Cardiac muscle cell (in vitro differentiated cells and primary cell): ENCODE measurements around the gene ZNF467. TPM values are rescaled to one million over a fixed set of nuclear protein-coding genes. Genes with fewer than 3 reads are reported as not detected.

Experiments
- DNase-seq, 2 donors: peaks; one replicate each; pipeline versions ENCODE4 v3.0.0 to v3.0.0-alpha.2; 2010 to 2017; ENCODE audit warnings: low read depth in 1 of 2, low spot score in 1 of 2
- H3K27ac ChIP-seq: fragments of 200-600 bp; sonication (generic); 2 replicates; pipeline ENCODE4 v1.5.1; 2016
- H3K27me3 ChIP-seq: fragments of 200-600 bp; sonication (generic); 2 replicates; pipeline ENCODE4 v1.6.0; 2016; ENCODE audit warnings: control low read depth
- H3K36me3 ChIP-seq: fragments of 200-600 bp; sonication (generic); 2 replicates; pipeline ENCODE4 v1.5.1; 2016; ENCODE audit warnings: control low read depth
- H3K4me1 ChIP-seq: fragments of 200-600 bp; sonication (generic); 2 replicates; pipeline ENCODE4 v1.8.1; 2017; ENCODE audit warnings: low read depth, mild to moderate bottlenecking, mixed run types
- H3K4me3 ChIP-seq: fragments of 200-600 bp; sonication (generic); 2 replicates; pipeline ENCODE4 v1.5.1; 2016; ENCODE audit warnings: mild to moderate bottlenecking
- H3K9me3 ChIP-seq: fragments of 200-600 bp; sonication (generic); 2 replicates; pipeline ENCODE4 v1.5.1; 2017; ENCODE audit warnings: low read depth, mild to moderate bottlenecking, control low read depth
- CTCF ChIP-seq: IDR thresholded peaks from 2 replicates; pipeline ENCODE4 v1.5.1; 2012; ENCODE audit warnings: low read depth, mild to moderate bottlenecking, low read length
- polyA plus RNA-seq: library from polyadenylated mRNA; unstranded; fragments of >200 nt; fragmentation: Nextera tagmentation; extraction: Ambion mirVana; gene quantifications from 2 replicates; pipeline ENCODE4 v1.2.1, GENCODE V29; 2016
- total RNA-seq: library from RNA; depleted of rRNA; stranded (reverse); fragments of >200 nt; gene quantifications from 2 replicates; pipeline ENCODE4 v1.2.3, GENCODE V29; 2016

ZNF467 gene
- total and polyA plus RNA-seq, 2 experiments from 2014 or later, result 27.7 to 33.7 TPM

- H3K4me3 ChIP-seq, result no peak overlapping the region
- H3K9me3 ChIP-seq, result no peaks in the 10 kb centered on the region
- H3K27me3 ChIP-seq, result no peaks in the 10 kb centered on the region
- H3K36me3 ChIP-seq, result no peaks in the 10 kb centered on the region
- DNase-seq, result no peak
- no peaks in the 10 kb centered on the region for H3K4me1 ChIP-seq
- H3K27ac ChIP-seq, result no peak overlapping the region
- no peak for TF ChIP-seq CTCF
Measured at GRCh38 chr7:149819141-149819960, 46.0 kb upstream of the ZNF467 start.

GRCh38 chr7:149818536-149818840 lies 45.1 kb upstream of the ZNF467 start:
- Histone ChIP-seq H3K27ac (no peak overlapping the region), H3K4me1 (no peaks in the 10 kb centered on the region), H3K9me3 (no peaks in the 10 kb centered on the region), H3K27me3 (no peaks in the 10 kb centered on the region), H3K4me3 (no peak overlapping the region), H3K36me3 (no peaks in the 10 kb centered on the region)
- TF ChIP-seq CTCF, result no peak
- DNase-seq, result no peak

DNA sequence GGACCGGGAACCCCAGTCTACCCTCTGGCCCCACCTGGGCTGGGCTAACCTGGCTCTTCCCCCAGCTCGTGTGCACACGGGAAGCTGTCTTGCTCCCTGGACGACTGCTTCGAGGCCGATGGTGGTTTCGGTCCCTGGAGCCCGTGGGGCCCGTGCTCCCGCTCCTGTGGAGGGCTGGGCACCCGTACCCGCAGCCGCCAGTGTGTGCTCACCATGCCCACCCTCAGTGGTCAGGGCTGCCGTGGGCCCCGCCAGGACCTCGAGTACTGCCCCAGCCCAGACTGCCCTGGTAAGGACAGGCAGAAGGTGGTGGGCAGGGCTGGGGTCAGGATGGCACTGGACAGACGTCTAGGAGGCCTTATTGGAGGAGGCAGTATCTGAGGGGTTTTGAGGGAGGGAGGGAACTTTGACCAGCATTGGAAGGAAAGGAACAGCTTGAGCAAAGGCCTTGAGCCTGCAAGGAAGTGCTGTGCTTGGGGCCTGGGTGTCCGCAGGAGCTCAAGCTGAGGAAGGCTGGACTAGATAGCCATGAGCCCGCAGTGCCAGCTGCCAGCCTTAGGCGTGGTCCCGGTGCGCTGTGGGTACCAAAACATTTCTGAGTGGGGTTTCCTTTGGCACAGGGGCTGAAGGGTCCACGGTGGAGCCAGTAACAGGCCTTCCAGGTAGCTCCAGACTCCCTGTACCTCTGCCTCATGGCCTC lies 44.6 kb upstream of the ZNF467 start:
- no peak overlapping the region for H3K27ac ChIP-seq
- TF ChIP-seq CTCF, result no peak
- no peaks in the 10 kb centered on the region for H3K9me3 ChIP-seq
- no peaks in the 10 kb centered on the region for H3K36me3 ChIP-seq
- DNase-seq, result no peak
- no peaks in the 10 kb centered on the region for H3K27me3 ChIP-seq
- H3K4me1 ChIP-seq, result no peaks in the 10 kb centered on the region
- H3K4me3 ChIP-seq, result no peak overlapping the region

DNA sequence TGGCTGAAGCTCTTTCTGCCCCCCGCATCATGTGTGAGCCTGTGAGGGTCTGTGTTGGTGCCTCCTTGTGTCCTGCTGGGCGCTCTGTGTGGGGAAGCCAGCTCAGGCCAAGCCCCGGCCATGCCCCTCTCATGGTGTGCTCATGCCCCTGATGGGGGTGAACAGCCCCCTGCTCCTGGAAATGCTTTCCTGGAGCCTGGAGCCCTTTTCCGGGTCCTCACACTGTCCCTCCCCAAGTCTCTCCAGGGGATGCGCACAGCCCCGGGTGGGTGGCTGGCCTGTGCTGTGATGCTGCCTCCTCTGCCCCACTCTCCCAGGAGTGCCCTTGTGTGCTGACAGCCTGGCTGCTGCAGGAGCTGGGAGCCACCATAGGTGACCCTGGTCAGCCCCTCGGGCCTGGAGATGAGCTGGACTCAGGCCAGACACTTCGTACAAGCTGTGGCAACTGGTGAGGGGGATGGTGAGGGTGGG lies 43.9 kb upstream of the ZNF467 start:
- DNase-seq, result no peak

DNA sequence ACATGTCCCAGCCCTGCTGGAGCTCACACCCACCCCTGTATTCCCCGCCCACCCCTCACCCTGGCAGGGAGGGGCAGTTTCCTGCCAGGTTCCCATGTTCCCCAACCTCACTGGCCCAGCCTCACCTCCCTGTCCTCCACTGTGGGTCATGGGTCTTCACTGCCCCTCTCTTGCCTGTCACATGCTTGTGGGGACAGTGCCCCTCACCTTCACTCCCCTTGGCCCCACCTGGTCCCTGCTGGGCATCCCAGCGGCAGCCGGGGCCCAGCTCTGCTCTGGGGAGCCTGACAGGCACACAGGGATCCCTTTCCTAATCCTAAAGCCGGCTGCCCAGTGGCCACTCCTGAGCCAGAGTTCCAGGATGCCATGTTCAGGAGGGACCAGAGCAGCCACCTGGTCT lies 43.4 kb upstream of the ZNF467 start:
- H3K4me3 ChIP-seq, result no peak overlapping the region
- H3K27ac ChIP-seq, result no peak overlapping the region
- TF ChIP-seq CTCF, result no peak
- H3K27me3 ChIP-seq, result no peaks in the 10 kb centered on the region
- H3K9me3 ChIP-seq, result no peaks in the 10 kb centered on the region
- no peak for DNase-seq
- H3K4me1 ChIP-seq, result no peaks in the 10 kb centered on the region
- no peaks in the 10 kb centered on the region for H3K36me3 ChIP-seq

More for the DNA sequence above, 43.9 kb upstream of the ZNF467 start:
- Histone ChIP-seq H3K9me3 (no peaks in the 10 kb centered on the region), H3K4me1 (no peaks in the 10 kb centered on the region), H3K4me3 (no peak overlapping the region), H3K27me3 (no peaks in the 10 kb centered on the region), H3K36me3 (no peaks in the 10 kb centered on the region), H3K27ac (no peak overlapping the region)
- TF ChIP-seq CTCF, result no peak
